ENCODE data around the gene XYLT1.

Gene XYLT1

DNA sequence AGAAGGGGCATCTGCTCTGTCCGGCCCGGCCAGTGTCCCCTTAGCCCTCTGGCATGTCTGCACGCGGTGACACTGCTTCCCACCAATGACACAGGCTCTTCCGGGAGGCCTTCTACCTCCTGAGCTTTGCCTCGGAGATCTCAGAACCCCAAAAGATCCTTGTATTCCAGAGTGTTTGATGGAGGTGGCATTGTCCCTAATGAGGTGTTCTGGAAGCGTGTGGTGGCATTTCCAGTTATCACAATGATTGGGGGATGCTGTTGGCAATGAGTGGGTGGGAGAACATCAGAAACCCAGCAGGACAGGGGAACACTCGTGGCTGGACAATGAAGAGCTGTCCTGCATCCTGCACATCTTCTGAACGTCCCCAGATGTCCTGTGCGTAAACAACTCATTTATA is 198.0 kb downstream of the XYLT1 start:
- no peaks in the 10 kb centered on the region for H3K9me3 Mint-ChIP-seq

DNA sequence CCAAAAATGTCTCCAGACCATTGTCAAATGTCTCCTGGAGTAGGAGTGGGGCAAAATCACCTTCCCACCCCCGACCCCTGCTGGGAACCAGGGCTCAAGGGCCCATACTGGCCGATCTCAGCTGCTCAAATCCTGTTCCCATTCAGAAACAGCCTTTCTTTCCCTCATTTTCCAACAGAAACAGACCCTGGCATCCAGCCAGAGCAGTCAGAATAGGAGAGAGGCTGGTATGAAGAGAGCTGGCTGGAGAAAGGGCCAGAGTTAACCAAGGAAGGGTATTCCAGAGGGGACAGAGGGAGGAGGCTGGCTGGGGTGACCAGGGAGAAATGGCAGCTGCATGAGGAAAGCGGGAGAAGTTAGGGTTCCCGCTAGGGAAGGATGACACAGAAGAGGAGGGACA is 199.1 kb downstream of the XYLT1 start:
- no peak for DNase-seq
- H3K27ac Mint-ChIP-seq = no peak overlapping the region
- H3K9me3 Mint-ChIP-seq = no peaks in the 10 kb centered on the region
- H3K27me3 Mint-ChIP-seq (ENCODE audit: low read depth, poor library complexity) = peaks cover 11% of the 10 kb centered on the region
- peaks cover 25% of the 10 kb centered on the region for H3K4me1 Mint-ChIP-seq
- TF ChIP-seq, protein P1, sequence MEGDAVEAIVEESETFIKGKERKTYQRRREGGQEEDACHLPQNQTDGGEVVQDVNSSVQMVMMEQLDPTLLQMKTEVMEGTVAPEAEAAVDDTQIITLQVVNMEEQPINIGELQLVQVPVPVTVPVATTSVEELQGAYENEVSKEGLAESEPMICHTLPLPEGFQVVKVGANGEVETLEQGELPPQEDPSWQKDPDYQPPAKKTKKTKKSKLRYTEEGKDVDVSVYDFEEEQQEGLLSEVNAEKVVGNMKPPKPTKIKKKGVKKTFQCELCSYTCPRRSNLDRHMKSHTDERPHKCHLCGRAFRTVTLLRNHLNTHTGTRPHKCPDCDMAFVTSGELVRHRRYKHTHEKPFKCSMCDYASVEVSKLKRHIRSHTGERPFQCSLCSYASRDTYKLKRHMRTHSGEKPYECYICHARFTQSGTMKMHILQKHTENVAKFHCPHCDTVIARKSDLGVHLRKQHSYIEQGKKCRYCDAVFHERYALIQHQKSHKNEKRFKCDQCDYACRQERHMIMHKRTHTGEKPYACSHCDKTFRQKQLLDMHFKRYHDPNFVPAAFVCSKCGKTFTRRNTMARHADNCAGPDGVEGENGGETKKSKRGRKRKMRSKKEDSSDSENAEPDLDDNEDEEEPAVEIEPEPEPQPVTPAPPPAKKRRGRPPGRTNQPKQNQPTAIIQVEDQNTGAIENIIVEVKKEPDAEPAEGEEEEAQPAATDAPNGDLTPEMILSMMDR (IDR thresholded peaks at IDR 0.05) = no peak
- no peak overlapping the region for H3K4me3 Mint-ChIP-seq
- H3K36me3 Mint-ChIP-seq (ENCODE audit: low read depth) = no peaks in the 10 kb centered on the region

More for the DNA sequence above, 198.0 kb downstream of the XYLT1 start:
- no peak overlapping the region for H3K27ac Mint-ChIP-seq
- peaks cover 22% of the 10 kb centered on the region for H3K4me1 Mint-ChIP-seq
- TF ChIP-seq, protein P1 (IDR thresholded peaks at IDR 0.05) = no peak
- no peaks in the 10 kb centered on the region for H3K36me3 Mint-ChIP-seq (ENCODE audit: low read depth)
- peaks cover 15% of the 10 kb centered on the region for H3K27me3 Mint-ChIP-seq (ENCODE audit: low read depth, poor library complexity)
- no peak for DNase-seq
- no peak overlapping the region for H3K4me3 Mint-ChIP-seq

DNA sequence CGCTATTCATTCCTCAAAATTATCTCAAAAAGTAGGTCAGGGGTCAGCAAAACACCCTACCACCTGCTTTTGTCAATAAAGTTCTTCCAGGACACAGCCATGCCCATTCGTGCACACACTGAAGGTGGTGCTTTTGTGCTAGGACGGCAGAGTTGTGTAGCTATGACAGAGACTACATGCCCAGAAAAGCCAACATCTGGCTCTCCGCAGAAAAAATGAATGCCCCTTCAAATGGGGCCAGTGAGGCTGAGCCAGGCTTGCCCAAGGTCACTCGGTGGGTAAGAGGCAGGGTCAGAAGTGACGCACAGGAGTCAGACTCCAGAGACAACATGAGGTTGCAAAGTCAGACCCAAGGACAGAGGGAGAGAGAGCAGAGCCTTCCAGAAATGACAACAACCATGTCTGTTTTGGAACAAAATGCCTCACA is 200.1 kb downstream of the XYLT1 start:
- Mint-ChIP-seq H3K4me3 (no peak overlapping the region), H3K4me1 (peaks cover 24% of the 10 kb centered on the region), H3K27ac (no peak overlapping the region), H3K36me3 (ENCODE audit: low read depth) (no peaks in the 10 kb centered on the region), H3K9me3 (no peaks in the 10 kb centered on the region), H3K27me3 (ENCODE audit: low read depth, poor library complexity) (peaks cover 11% of the 10 kb centered on the region)
- TF ChIP-seq, protein P1 (IDR thresholded peaks at IDR 0.05) = no peak
- no peak for DNase-seq

DNA sequence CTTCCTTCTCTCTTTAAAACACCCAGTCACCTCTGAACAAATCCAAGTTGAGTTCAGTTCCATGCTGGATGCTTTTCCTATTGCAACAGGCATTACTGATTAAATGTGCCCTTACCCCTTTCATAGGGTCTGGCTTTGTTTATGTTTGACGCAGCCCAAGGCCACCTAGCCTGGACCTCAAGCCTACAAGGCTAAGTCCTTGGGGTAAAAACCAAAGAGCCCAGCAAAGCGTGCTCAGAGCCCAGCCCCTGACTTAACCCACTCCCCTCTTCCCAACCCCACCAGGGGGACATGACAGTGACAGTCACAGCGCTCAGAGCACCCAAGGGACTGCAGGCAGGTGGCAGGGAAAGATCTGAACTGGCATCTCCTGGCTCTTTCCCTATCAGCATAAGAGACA is 200.6 kb downstream of the XYLT1 start:
- Mint-ChIP-seq H3K9me3 (no peaks in the 10 kb centered on the region), H3K36me3 (ENCODE audit: low read depth) (no peaks in the 10 kb centered on the region), H3K27me3 (ENCODE audit: low read depth, poor library complexity) (peaks cover 11% of the 10 kb centered on the region), H3K4me3 (no peak overlapping the region), H3K27ac (no peak overlapping the region), H3K4me1 (peaks cover 19% of the 10 kb centered on the region)
- TF ChIP-seq, protein P1 (IDR thresholded peaks at IDR 0.05) = no peak
- no peak for DNase-seq

DNA sequence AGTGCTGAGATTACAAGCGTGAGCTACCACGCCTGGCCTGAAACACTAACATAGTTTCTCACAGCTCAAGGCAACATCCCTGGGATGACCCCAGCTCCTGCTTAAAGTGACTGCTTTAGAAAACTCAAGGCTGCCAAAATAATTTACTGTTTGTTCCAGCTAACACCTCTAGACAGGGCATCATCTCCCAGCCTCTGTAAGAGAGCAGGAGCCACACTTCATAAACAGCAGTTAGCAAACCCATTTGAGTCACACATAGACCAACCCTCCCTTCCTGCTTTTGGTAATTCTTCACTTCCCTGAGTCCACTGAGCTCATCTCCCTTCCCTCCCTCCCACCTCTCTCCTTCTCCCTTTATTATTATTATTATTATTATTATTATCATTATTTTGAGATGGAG is 201.3 kb downstream of the XYLT1 start:
- H3K27me3 Mint-ChIP-seq (ENCODE audit: low read depth, poor library complexity) = peaks cover 8% of the 10 kb centered on the region
- TF ChIP-seq, protein P1 (IDR thresholded peaks at IDR 0.05) = no peak
- H3K4me3 Mint-ChIP-seq = no peak overlapping the region
- no peak overlapping the region for H3K27ac Mint-ChIP-seq
- no peaks in the 10 kb centered on the region for H3K9me3 Mint-ChIP-seq
- peaks cover 19% of the 10 kb centered on the region for H3K4me1 Mint-ChIP-seq
- no peaks in the 10 kb centered on the region for H3K36me3 Mint-ChIP-seq (ENCODE audit: low read depth)
- DNase-seq = no peak

DNA sequence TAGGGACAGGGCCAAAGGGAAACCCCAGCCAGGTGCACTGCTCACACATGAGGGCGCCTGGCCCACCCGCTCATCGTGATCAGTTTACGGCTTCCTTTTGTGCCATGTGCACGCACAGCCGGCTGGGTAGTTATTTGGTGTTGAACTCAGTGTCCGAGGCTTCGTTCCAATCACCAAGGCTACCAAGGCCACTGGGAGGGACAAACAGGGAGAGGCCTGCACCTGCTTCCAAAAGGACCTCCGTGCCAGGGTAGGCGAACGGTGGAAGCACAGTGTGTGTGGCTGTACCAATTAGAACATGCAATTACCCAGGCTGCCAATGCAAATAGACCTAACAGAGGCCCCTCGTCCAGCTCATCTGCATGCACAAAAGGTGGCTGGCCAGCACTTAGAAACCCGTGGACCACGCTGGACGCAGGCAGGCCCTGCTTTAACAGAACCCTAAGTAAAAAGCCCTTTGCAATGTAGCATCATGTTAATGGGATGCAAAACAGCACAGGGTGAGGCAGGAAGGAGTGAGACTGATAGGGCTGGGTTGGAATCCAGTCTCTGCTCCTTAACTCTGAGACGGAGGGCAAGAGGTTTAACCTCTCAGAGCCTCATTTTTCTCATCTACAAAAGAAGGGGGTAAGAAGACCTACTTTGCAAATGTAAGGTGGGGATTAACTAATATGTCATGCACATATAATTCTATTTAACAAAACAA is 204.0 kb downstream of the XYLT1 start:
- no peak for DNase-seq

More for the DNA sequence above, 204.0 kb downstream of the XYLT1 start:
- H3K36me3 Mint-ChIP-seq (ENCODE audit: low read depth) = no peaks in the 10 kb centered on the region
- H3K9me3 Mint-ChIP-seq = no peaks in the 10 kb centered on the region
- peaks cover 29% of the 10 kb centered on the region for H3K4me1 Mint-ChIP-seq
- H3K4me3 Mint-ChIP-seq = no peak overlapping the region
- TF ChIP-seq, protein P1 (IDR thresholded peaks at IDR 0.05) = no peak
- H3K27me3 Mint-ChIP-seq (ENCODE audit: low read depth, poor library complexity) = peaks cover 12% of the 10 kb centered on the region
- H3K27ac Mint-ChIP-seq = peak overlapping the region; percentile 85
